HepG2 (cell line): ENCODE measurements around the gene SCFD1. TPM values are rescaled to one million over a fixed set of nuclear protein-coding genes. Genes with fewer than 3 reads are reported as not detected.
A peak's percentile ranks its signal among the peaks of the same experiment; 100 is the strongest.

Experiments used
- ARNTL ChIP-seq: sonication (generic); formaldehyde crosslinking; IDR thresholded peaks from 2 replicates; pipeline ENCODE4 v1.4.0; 2020; ENCODE audit warnings: mild to moderate bottlenecking, missing genetic modification reagents
- CAMTA2 ChIP-seq: sonication (generic); formaldehyde crosslinking; IDR thresholded peaks from 2 replicates; pipeline ENCODE4 v1.4.0; 2020; ENCODE audit warnings: mild to moderate bottlenecking, missing genetic modification reagents, borderline replicate concordance
- ETV6 ChIP-seq: sonication (generic); formaldehyde crosslinking; conservative IDR thresholded peaks from 2 replicates; pipeline ENCODE4 v1.4.0; 2020; ENCODE audit warnings: missing genetic modification reagents
- HMGA1 ChIP-seq: sonication (generic); formaldehyde crosslinking; conservative IDR thresholded peaks from 2 replicates; pipeline ENCODE4 v1.4.0; 2020; ENCODE audit warnings: missing genetic modification reagents
- KDM6A ChIP-seq: IDR thresholded peaks from 2 replicates; pipeline ENCODE4 v1.6.1; 2016; ENCODE audit warnings: low read depth
- MATR3 ChIP-seq: sonication (generic); formaldehyde crosslinking; IDR thresholded peaks from 2 replicates; pipeline ENCODE4 v1.4.0; 2020; ENCODE audit warnings: missing genetic modification reagents
- MIER3 ChIP-seq: IDR thresholded peaks from 2 replicates; pipeline ENCODE4 v1.6.1; 2016; ENCODE audit warnings: missing compliant biosample characterization, borderline replicate concordance
- MTF1 ChIP-seq: sonication (generic); formaldehyde crosslinking; IDR thresholded peaks from 2 replicates; pipeline ENCODE4 v1.5.0; 2020; ENCODE audit warnings: missing genetic modification reagents
- NFIB ChIP-seq: sonication (generic); formaldehyde crosslinking; IDR thresholded peaks from 2 replicates; pipeline ENCODE4 v1.9.0; 2021; ENCODE audit warnings: missing genetic modification reagents, mild to moderate bottlenecking, borderline replicate concordance
- RARA ChIP-seq: IDR thresholded peaks from 2 replicates; pipeline ENCODE4 v1.6.1; 2016; ENCODE audit warnings: missing genetic modification reagents, missing compliant biosample characterization
- RFXAP ChIP-seq: sonication (generic); formaldehyde crosslinking; IDR thresholded peaks from 2 replicates; pipeline ENCODE4 v1.4.0; 2020; ENCODE audit warnings: missing genetic modification reagents, borderline replicate concordance
- SRSF4 ChIP-seq: fragments of 200-400 bp; formaldehyde crosslinking; IDR thresholded peaks from one replicate; pipeline ENCODE4 v1.6.1; 2018; ENCODE audit warnings: mild to moderate bottlenecking, low read depth, low read length, moderate library complexity; ENCODE audit not compliant: poor library complexity, severe bottlenecking
- U2AF2 ChIP-seq: fragments of 200-400 bp; formaldehyde crosslinking; IDR thresholded peaks from 2 replicates; pipeline ENCODE4 v1.6.1; 2017; ENCODE audit warnings: low read depth, mild to moderate bottlenecking, low read length
- YEATS4 ChIP-seq: sonication (generic); formaldehyde crosslinking; IDR thresholded peaks from 2 replicates; pipeline ENCODE4 v1.4.0; 2020; ENCODE audit warnings: missing genetic modification reagents, borderline replicate concordance
- ZBTB3 ChIP-seq: sonication (generic); formaldehyde crosslinking; IDR thresholded peaks from 2 replicates; pipeline ENCODE4 v1.4.0; 2020; ENCODE audit warnings: low read depth, mild to moderate bottlenecking, moderate library complexity, missing genetic modification reagents, borderline replicate concordance
- ZBTB8A ChIP-seq: sonication (generic); formaldehyde crosslinking; IDR thresholded peaks from 2 replicates; pipeline ENCODE4 v1.4.0; 2020; ENCODE audit warnings: mild to moderate bottlenecking, low read depth, missing genetic modification reagents, borderline replicate concordance
- ZFP41 ChIP-seq: sonication (generic); formaldehyde crosslinking; IDR thresholded peaks from 2 replicates; pipeline ENCODE4 v1.4.0; 2020; ENCODE audit warnings: mild to moderate bottlenecking, missing genetic modification reagents, borderline replicate concordance
- ZMYM3 ChIP-seq: sonication (generic); formaldehyde crosslinking; IDR thresholded peaks from 2 replicates; pipeline ENCODE4 v1.5.1; 2020; ENCODE audit warnings: mild to moderate bottlenecking, missing genetic modification reagents
- ZNF224 ChIP-seq: sonication (generic); formaldehyde crosslinking; IDR thresholded peaks from 2 replicates; pipeline ENCODE4 v1.5.0; 2020; ENCODE audit warnings: mild to moderate bottlenecking, missing genetic modification reagents
- ZNF282 ChIP-seq: fragments of 450-650 bp; IDR thresholded peaks from 2 replicates; pipeline ENCODE4 v1.6.1; 2018; ENCODE audit not compliant: partially characterized antibody
- ZNF574 ChIP-seq: sonication (generic); formaldehyde crosslinking; IDR thresholded peaks from 2 replicates; pipeline ENCODE4 v1.4.0; 2020; ENCODE audit warnings: missing genetic modification reagents
- ZNF652 ChIP-seq: IDR thresholded peaks from 2 replicates; pipeline ENCODE4 v1.6.1; 2016; ENCODE audit warnings: low read depth, borderline replicate concordance
- ZNF83 ChIP-seq: sonication (generic); formaldehyde crosslinking; IDR thresholded peaks from 2 replicates; pipeline ENCODE4 v1.4.0; 2020; ENCODE audit warnings: missing genetic modification reagents, mild to moderate bottlenecking, borderline replicate concordance
- polyA plus RNA-seq, 8 experiments: library from polyadenylated mRNA; depleted of rRNA in 3 of 8; stranded (reverse) in 7 of 8; unstranded in 1 of 8; fragments of >200 nt; fragmentation: Illumina TruSeq in 4 of 8; extraction: Trizol in 4 of 8; gene quantifications; 2 replicates each; pipeline versions ENCODE4 v1.2.1 to v1.2.3, GENCODE V29; 2011 to 2016; ENCODE audit warnings: low read depth in 4 of 8, missing spikeins in 1 of 8, mixed read lengths in 1 of 8; ENCODE audit not compliant: insufficient read depth in 1 of 8
- total RNA-seq, 5 experiments: library from RNA; depleted of rRNA; stranded (reverse); fragments of >200 nt; fragmentation: Illumina TruSeq; extraction: Trizol; gene quantifications; 2 replicates each; pipeline ENCODE4 v1.2.3, GENCODE V29; 2016; ENCODE audit warnings: low read depth in 1 of 5
- TF ChIP-seq, protein P1 (sequence below): sonication (generic); IDR thresholded peaks from 2 replicates; pipeline ENCODE4 v1.6.1; 2016; ENCODE audit warnings: low read depth, borderline replicate concordance
- TF ChIP-seq, protein P2 (sequence below): sonication (generic); formaldehyde crosslinking; IDR thresholded peaks from 2 replicates; pipeline ENCODE4 v1.4.0; 2020; ENCODE audit warnings: mild to moderate bottlenecking, missing genetic modification reagents

SCFD1 gene
- total and polyA plus RNA-seq, 2 of the 13 experiments (the other 11 are each of a cell fraction or from before 2014, with no cell fraction given): 235 to 256 TPM

DNA sequence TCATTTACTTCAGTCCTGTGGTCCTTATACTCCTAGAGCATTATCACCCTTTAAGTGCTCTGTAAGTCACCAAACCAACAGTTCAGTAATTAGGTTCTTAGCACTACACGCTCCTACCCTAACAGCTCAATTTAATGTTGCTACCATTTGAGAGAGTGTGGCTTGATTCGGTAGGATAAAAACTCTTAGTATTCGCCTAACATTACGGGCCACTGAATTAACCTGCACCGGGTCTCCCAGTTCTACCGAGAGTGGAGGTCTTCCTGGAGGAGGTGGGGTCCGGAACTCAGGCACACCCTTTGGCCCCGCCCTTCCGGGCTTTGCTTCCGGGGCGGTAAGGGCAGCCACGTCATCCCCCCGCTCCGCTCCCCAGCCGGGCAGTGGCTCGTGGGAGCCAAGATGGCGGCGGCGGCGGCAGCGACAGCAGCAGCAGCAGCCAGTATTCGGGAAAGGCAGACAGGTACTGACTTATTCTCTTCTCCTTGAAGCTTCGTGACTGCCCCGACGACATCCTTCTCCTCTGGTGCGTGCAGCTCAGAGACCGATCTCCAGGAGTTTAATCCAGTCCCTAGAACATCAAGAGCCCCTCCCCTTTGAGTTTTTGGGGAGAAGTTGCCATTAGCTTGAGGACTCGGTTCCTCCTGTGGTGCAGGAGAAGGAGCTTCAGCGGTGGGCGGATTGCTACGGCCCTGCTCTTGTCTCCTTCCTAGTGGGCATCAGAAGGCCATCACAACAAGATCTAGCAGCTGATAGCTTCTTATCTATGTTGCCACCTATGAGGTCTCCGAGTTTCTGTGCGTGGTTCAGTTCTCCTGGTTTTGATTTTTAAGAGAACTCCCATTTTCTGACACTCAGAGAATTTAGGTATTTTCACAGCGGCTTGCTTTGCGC, at the start of gene SCFD1 (continued):
- no peak for TF ChIP-seq MATR3
- TF ChIP-seq ARNTL (CRISPR knock-in tag): peak; percentile 92
- TF ChIP-seq, protein P1, sequence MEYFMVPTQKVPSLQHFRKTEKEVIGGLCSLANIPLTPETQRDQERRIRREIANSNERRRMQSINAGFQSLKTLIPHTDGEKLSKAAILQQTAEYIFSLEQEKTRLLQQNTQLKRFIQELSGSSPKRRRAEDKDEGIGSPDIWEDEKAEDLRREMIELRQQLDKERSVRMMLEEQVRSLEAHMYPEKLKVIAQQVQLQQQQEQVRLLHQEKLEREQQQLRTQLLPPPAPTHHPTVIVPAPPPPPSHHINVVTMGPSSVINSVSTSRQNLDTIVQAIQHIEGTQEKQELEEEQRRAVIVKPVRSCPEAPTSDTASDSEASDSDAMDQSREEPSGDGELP: peak; percentile 79; the same call in 1 of the 2 replicates
- TF ChIP-seq ZNF83 (CRISPR knock-in tag): 0 out of 2 replicates have a peak, but pooled peaks have one; percentile 96
- TF ChIP-seq CAMTA2 (CRISPR knock-in tag): peak; percentile 94
- TF ChIP-seq RARA (CRISPR knock-in tag): peak; percentile 72
- TF ChIP-seq ETV6: peak; percentile 98
- TF ChIP-seq ZNF224: peak; percentile 100
- peak; percentile 98 for TF ChIP-seq ZMYM3 (CRISPR knock-in tag)
- TF ChIP-seq SRSF4: peak; percentile 65
- no peak; the same call in 1 of the 2 replicates for TF ChIP-seq U2AF2
- TF ChIP-seq MTF1 (CRISPR knock-in tag): peak; percentile 68; the same call in 1 of the 2 replicates
- TF ChIP-seq NFIB: no peak; the same call in 1 of the 2 replicates
- peak; percentile 97 for TF ChIP-seq ZNF574 (CRISPR knock-in tag)
- peak; percentile 96 for TF ChIP-seq ZFP41 (CRISPR knock-in tag)
- no peak for TF ChIP-seq ZNF282
- peak; percentile 100 for TF ChIP-seq YEATS4 (CRISPR knock-in tag)
- TF ChIP-seq HMGA1: 0 out of 2 replicates have a peak, but pooled peaks have one; percentile 83
- peak; percentile 74; the same call in 1 of the 2 replicates for TF ChIP-seq ZBTB8A (CRISPR knock-in tag)
- TF ChIP-seq MIER3 (CRISPR knock-in tag): peak; percentile 100
- TF ChIP-seq ZNF652 (CRISPR knock-in tag): no peak; the same call in 1 of the 2 replicates
- peak; percentile 97 for TF ChIP-seq RFXAP
- TF ChIP-seq KDM6A (CRISPR knock-in tag): 0 out of 2 replicates have a peak, but pooled peaks have one; percentile 48
- TF ChIP-seq, protein P2, sequence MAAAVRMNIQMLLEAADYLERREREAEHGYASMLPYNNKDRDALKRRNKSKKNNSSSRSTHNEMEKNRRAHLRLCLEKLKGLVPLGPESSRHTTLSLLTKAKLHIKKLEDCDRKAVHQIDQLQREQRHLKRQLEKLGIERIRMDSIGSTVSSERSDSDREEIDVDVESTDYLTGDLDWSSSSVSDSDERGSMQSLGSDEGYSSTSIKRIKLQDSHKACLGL (CRISPR knock-in tag): peak; percentile 96
- peak; percentile 95 for TF ChIP-seq ZBTB3 (CRISPR knock-in tag)
